ENCODE results near the gene JCAD.

DNA sequence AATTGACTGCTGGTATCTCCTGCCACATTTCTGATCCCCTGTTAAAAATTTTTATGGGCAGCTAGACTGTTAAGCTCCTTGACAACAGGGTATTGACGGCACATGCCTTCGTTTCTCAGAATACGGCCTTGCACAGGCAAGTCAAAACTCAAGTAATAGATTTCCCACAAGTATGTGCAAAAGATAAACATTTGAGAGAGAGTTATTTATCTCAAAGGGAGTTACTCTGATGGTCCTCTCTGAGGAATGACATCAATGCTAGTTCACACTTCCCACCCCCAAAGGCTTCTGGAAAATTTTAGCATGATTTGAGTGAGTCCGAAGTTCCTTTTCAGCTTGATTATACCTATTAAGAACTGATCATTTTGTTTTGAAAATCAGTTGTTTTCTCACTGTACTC is 71.9 kb downstream of the JCAD start:
- no peak for TF ChIP-seq POLR2A (IDR thresholded peaks at IDR 0.05)
- TF ChIP-seq, protein P1, sequence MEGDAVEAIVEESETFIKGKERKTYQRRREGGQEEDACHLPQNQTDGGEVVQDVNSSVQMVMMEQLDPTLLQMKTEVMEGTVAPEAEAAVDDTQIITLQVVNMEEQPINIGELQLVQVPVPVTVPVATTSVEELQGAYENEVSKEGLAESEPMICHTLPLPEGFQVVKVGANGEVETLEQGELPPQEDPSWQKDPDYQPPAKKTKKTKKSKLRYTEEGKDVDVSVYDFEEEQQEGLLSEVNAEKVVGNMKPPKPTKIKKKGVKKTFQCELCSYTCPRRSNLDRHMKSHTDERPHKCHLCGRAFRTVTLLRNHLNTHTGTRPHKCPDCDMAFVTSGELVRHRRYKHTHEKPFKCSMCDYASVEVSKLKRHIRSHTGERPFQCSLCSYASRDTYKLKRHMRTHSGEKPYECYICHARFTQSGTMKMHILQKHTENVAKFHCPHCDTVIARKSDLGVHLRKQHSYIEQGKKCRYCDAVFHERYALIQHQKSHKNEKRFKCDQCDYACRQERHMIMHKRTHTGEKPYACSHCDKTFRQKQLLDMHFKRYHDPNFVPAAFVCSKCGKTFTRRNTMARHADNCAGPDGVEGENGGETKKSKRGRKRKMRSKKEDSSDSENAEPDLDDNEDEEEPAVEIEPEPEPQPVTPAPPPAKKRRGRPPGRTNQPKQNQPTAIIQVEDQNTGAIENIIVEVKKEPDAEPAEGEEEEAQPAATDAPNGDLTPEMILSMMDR (IDR thresholded peaks at IDR 0.05): no peak
